NCI-H1417 (cell line): ENCODE measurements around the gene CES5A.
A peak's percentile ranks its signal among the peaks of the same experiment; 100 is the strongest.
"Not testable (repeated sequence)": the region's sequence is repeated elsewhere in the genome, so short reads cannot be mapped to it uniquely, and the experiment has no call there.

Source experiments
- DNase-seq, 3 experiments: peaks; one replicate each; lab custom pipeline; 2025; lab: John Stamatoyannopoulos, UW

The CES5A gene

GRCh38 chr16:55875273-55875672 is at the start of gene CES5A:
CES5A (minus strand) TSS chr16:55875373; CDS start chr16:55875221, 152 bp downstream.
- no peak for DNase-seq

GRCh38 chr16:55922662-55923061 is 47.5 kb upstream of the CES5A start:
- no peak for DNase-seq

GRCh38 chr16:55917373-55918160 is 42.4 kb upstream of the CES5A start:
- no peak for DNase-seq

- DNase-seq = no peak
Measured at GRCh38 chr16:55915096-55915827, 40.1 kb upstream of the CES5A start.

GRCh38 chr16:55914383-55914782 is 39.2 kb upstream of the CES5A start:
- DNase-seq = no peak

- DNase-seq = no peak
Measured at GRCh38 chr16:55913716-55914115, 38.5 kb upstream of the CES5A start.

- not testable (repeated sequence) for DNase-seq
Measured at GRCh38 chr16:55913121-55913520, 37.9 kb upstream of the CES5A start.

GRCh38 chr16:55912022-55912421 is 36.8 kb upstream of the CES5A start:
- DNase-seq = peak in 2 of 3 experiments; percentile 40 to 61

- DNase-seq = no peak
Measured at GRCh38 chr16:55911616-55912015, 36.4 kb upstream of the CES5A start.

GRCh38 chr16:55909876-55910275 is 34.7 kb upstream of the CES5A start:
- DNase-seq = no peak

GRCh38 chr16:55908641-55909040 is 33.5 kb upstream of the CES5A start:
- DNase-seq = no peak

GRCh38 chr16:55907661-55908060 is 32.5 kb upstream of the CES5A start:
- DNase-seq = no peak

- DNase-seq = peak in 1 of 3 experiments; percentile 11
Measured at GRCh38 chr16:55906123-55906522, 30.9 kb upstream of the CES5A start.

- DNase-seq = no peak
Measured at GRCh38 chr16:55905651-55906050, 30.5 kb upstream of the CES5A start.

- DNase-seq = no peak
Measured at GRCh38 chr16:55901566-55902217, 26.5 kb upstream of the CES5A start.

- DNase-seq = no peak
Measured at GRCh38 chr16:55900616-55901393, 25.6 kb upstream of the CES5A start.

GRCh38 chr16:55899857-55900256 is 24.7 kb upstream of the CES5A start:
- DNase-seq = no peak

GRCh38 chr16:55898592-55898991 is 23.4 kb upstream of the CES5A start:
- no peak for DNase-seq

GRCh38 chr16:55892821-55893220 is 17.6 kb upstream of the CES5A start:
- no peak for DNase-seq

- DNase-seq = no peak
Measured at GRCh38 chr16:55889518-55889917, 14.3 kb upstream of the CES5A start.

- DNase-seq = no peak
Measured at GRCh38 chr16:55888546-55888945, 13.4 kb upstream of the CES5A start.

GRCh38 chr16:55876854-55877253 is 1.7 kb upstream of the CES5A start:
- DNase-seq = no peak
